ENCODE results near the gene STYK1. TPM values are rescaled to one million over a fixed set of nuclear protein-coding genes. Genes with fewer than 3 reads are reported as not detected.

The STYK1 gene
- total RNA-seq, 1 donor from 2014 or later = 0.21 TPM

DNA sequence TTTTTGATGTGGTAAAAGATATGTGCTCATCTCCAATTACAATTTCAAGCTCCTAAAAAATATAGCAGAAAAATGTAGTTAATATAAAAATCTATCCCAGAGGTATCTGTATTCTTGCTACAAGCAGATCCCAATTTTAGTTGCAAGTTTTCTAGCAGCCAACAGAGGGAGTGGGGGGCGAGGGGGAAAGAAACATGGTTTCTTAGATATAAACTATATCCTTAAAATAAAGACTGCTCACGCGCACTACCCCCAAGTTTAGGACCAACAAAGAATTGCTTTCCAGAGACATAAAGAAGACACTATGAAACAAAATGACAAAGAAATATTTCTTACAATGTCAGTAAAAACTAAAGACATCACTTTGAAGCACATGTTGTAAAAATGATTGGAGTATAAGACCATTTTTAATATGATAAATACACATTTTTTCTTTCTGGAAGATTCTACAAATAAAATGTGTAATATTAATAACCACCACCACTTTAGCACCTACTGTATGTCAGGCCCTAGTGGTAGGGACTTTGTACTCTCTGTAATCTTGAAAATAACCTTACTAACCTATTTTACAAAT lies 65.9 kb downstream of the STYK1 start:
- TF ChIP-seq, protein P1, sequence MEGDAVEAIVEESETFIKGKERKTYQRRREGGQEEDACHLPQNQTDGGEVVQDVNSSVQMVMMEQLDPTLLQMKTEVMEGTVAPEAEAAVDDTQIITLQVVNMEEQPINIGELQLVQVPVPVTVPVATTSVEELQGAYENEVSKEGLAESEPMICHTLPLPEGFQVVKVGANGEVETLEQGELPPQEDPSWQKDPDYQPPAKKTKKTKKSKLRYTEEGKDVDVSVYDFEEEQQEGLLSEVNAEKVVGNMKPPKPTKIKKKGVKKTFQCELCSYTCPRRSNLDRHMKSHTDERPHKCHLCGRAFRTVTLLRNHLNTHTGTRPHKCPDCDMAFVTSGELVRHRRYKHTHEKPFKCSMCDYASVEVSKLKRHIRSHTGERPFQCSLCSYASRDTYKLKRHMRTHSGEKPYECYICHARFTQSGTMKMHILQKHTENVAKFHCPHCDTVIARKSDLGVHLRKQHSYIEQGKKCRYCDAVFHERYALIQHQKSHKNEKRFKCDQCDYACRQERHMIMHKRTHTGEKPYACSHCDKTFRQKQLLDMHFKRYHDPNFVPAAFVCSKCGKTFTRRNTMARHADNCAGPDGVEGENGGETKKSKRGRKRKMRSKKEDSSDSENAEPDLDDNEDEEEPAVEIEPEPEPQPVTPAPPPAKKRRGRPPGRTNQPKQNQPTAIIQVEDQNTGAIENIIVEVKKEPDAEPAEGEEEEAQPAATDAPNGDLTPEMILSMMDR (IDR thresholded peaks at IDR 0.05) = peak in 1 of 3 experiments; percentile 18

GRCh38 chr12:10601860-10602259 lies 72.0 kb downstream of the STYK1 start:
- TF ChIP-seq, protein P1 (IDR thresholded peaks at IDR 0.05) = no peak
- DNase-seq (ENCODE audit: low spot score in 2 of 2) = no peak
- Histone ChIP-seq H3K27ac (no peak overlapping the region), H3K27me3 (no peaks in the 10 kb centered on the region), H3K4me3 (no peak overlapping the region), H3K36me3 (peaks cover 0 to 6% of the 10 kb centered on the region in 2 donors), H3K4me1 (no peaks in the 10 kb centered on the region), H3K9me3 (no peaks in the 10 kb centered on the region)
- intact Hi-C loops (cut with DNase I) = no loop called here

More for the DNA sequence above, 65.9 kb downstream of the STYK1 start:
- peaks cover 11 to 27% of the 10 kb centered on the region in 2 donors for H3K36me3 ChIP-seq
- no peak overlapping the region for H3K27ac ChIP-seq
- H3K4me1 ChIP-seq = peaks cover 0 to 6% of the 10 kb centered on the region in 2 donors
- intact Hi-C loops (cut with DNase I) = no loop called here
- no peaks in the 10 kb centered on the region for H3K27me3 ChIP-seq
- no peaks in the 10 kb centered on the region for H3K9me3 ChIP-seq
- H3K4me3 ChIP-seq = no peak overlapping the region
- no peak for DNase-seq (ENCODE audit: low spot score in 2 of 2)

- H3K4me1 ChIP-seq = no peaks in the 10 kb centered on the region
- H3K36me3 ChIP-seq = peaks cover 0 to 4% of the 10 kb centered on the region in 2 donors
- H3K27me3 ChIP-seq = no peaks in the 10 kb centered on the region
- TF ChIP-seq, protein P1 (IDR thresholded peaks at IDR 0.05) = no peak
- no peak overlapping the region for H3K27ac ChIP-seq
- no peak for DNase-seq (ENCODE audit: low spot score in 2 of 2)
- H3K4me3 ChIP-seq = no peak overlapping the region
- intact Hi-C loops (cut with DNase I) = no loop called here
- no peaks in the 10 kb centered on the region for H3K9me3 ChIP-seq
These were observed 72.9 kb downstream of the STYK1 start for GRCh38 chr12:10600988-10601387.

DNA sequence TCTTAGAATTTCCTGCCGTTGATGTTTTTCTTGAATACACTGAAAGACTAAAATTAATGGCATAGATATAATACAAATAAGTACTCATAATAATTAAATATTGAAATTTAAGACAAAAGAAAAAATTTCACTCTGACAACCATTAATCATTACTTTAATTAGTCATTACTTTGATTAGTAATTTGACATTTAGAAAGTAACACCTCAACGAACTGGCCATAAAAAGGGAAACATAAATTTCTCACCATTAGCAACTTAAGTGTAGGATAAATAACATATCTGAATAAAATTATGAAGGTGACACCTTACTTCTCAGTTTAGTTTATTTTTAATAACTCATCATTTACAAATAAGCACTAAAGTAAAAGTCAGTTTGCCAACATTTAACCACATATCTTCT lies 78.0 kb downstream of the STYK1 start:
- Histone ChIP-seq H3K4me3 (no peak overlapping the region), H3K27ac (no peak overlapping the region), H3K36me3 (peaks cover 4 to 7% of the 10 kb centered on the region in 2 donors), H3K27me3 (no peaks in the 10 kb centered on the region), H3K9me3 (no peaks in the 10 kb centered on the region), H3K4me1 (no peaks in the 10 kb centered on the region)
- TF ChIP-seq, protein P1 (IDR thresholded peaks at IDR 0.05) = no peak
- DNase-seq (ENCODE audit: low spot score in 2 of 2) = no peak
- intact Hi-C loops (cut with DNase I) = no loop called here

DNA sequence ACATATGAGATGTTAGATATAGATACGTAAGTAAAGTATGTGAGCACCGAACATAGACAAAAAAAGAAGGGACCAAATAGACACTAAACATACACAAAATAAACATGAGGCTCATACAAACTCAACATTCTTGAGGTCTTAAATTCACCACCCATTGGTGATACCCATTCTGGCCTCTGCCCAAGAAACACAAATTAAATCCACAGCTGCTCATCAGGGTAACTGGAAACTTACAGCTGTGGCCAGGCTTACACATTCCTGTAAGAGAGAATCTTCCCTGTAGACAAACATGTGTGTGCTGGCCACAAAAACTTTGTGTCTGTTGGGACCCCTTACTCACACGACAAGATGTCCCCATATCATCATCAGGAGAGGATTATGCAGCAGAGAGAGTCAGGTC lies 82.9 kb downstream of the STYK1 start:
- H3K4me1 ChIP-seq = no peaks in the 10 kb centered on the region
- intact Hi-C loops (cut with DNase I) = no loop called here
- no peak overlapping the region for H3K27ac ChIP-seq
- DNase-seq (ENCODE audit: low spot score in 2 of 2) = no peak
- H3K9me3 ChIP-seq = no peaks in the 10 kb centered on the region
- TF ChIP-seq, protein P1 (IDR thresholded peaks at IDR 0.05) = no peak
- H3K4me3 ChIP-seq = no peak overlapping the region
- peaks cover 0 to 7% of the 10 kb centered on the region in 2 donors for H3K36me3 ChIP-seq
- no peaks in the 10 kb centered on the region for H3K27me3 ChIP-seq

- peaks cover 0 to 3% of the 10 kb centered on the region in 2 donors for H3K9me3 ChIP-seq
- peaks cover 12% of the 10 kb centered on the region in 2 donors for H3K36me3 ChIP-seq
- TF ChIP-seq, protein P1 (IDR thresholded peaks at IDR 0.05) = no peak
- no peak overlapping the region for H3K4me3 ChIP-seq
- intact Hi-C loops (cut with DNase I) = no loop called here
- no peaks in the 10 kb centered on the region for H3K27me3 ChIP-seq
- no peak overlapping the region for H3K27ac ChIP-seq
- no peak for DNase-seq (ENCODE audit: low spot score in 2 of 2)
- H3K4me1 ChIP-seq = no peaks in the 10 kb centered on the region
These were observed 89.4 kb downstream of the STYK1 start for GRCh38 chr12:10584415-10584814.
